SU-DHL-6 (cell line): ENCODE data around the gene HAPSTR1.

ENCODE experiments used
- CTCF ChIP-seq: fragments of 200-600 bp; sonication (generic); IDR thresholded peaks from one replicate; pipeline ENCODE4 v1.5.1; 2017; ENCODE audit warnings: antibody characterized with exemption, mild to moderate bottlenecking, low read length, moderate library complexity; ENCODE audit not compliant: insufficient read depth, poor library complexity, severe bottlenecking
- EZH2phosphoT487 ChIP-seq: fragments of 200-600 bp; sonication (generic), shearing (Covaris generic); conservative IDR thresholded peaks from 2 replicates; pipeline ENCODE4 v1.6.1; 2018; ENCODE audit warnings: mild to moderate bottlenecking, antibody characterized with exemption, low read length, moderate library complexity, mixed read lengths

GRCh38 chr16:9055661-9056060 is 35.8 kb upstream of the HAPSTR1 start:
- TF ChIP-seq CTCF (no peak), EZH2phosphoT487 (no peak)
